Liver (tissue), 4 donors: ENCODE data around the gene C21orf58. TPM values are rescaled to one million over a fixed set of nuclear protein-coding genes. Genes with fewer than 3 reads are reported as not detected.

Experiments used
- polyA plus RNA-seq, 2 donors: library from polyadenylated mRNA; stranded (reverse) in 1 of 2; unstranded in 1 of 2; fragments of 200-250 nt in 1 of 2; fragments of >200 nt in 1 of 2; fragmentation: Nextera tagmentation in 1 of 2; extraction: Ambion mirVana in 1 of 2; gene quantifications; one replicate each; pipeline versions ENCODE4 v1.2.1 to v1.2.3, GENCODE V29; 2013 to 2015
- total RNA-seq, 2 donors: library from RNA; depleted of rRNA; stranded (reverse); fragments of >200 nt; gene quantifications; one replicate each; pipeline ENCODE4 v1.2.3, GENCODE V29; 2014
- donor health status: healthy.
- donor health status: healthy.
- donor health status: healthy.

Gene C21orf58
- total and polyA plus RNA-seq, 4 donors: 0.59 to 17.7 (median 0.68) TPM

Other genes starting within 250 kb of the C21orf58 start
- 10 to 100 TPM; 39.1 to 44.3 TPM for gene COL6A2, start 225.8 kb downstream of the C21orf58 start, total RNA-seq
- 10 to 100 TPM in 1 of 2 donors, 1 to 10 TPM in 1; 5.8 to 80.8 TPM for gene COL6A2, start 225.8 kb downstream of the C21orf58 start, polyA plus RNA-seq
- gene FTCD, start 168.3 kb downstream of the C21orf58 start, total RNA-seq: 100 to 1,000 TPM; 168 to 178 TPM
- gene FTCD, start 168.3 kb downstream of the C21orf58 start, polyA plus RNA-seq: 100 to 1,000 TPM; 130 to 182 TPM
- 1 to 10 TPM in 1 of 2 donors, under 1 TPM in 1; 0.33 to 3.5 TPM for gene SPATC1L, start 139.4 kb downstream of the C21orf58 start, total RNA-seq
- 1 to 10 TPM in 1 of 2 donors, under 1 TPM in 1; 0.36 to 1.2 TPM for gene SPATC1L, start 139.4 kb downstream of the C21orf58 start, polyA plus RNA-seq
- 100 to 1,000 TPM; 142 to 194 TPM for gene LSS, start 95.1 kb downstream of the C21orf58 start, total RNA-seq
- gene LSS, start 95.1 kb downstream of the C21orf58 start, polyA plus RNA-seq: 10 to 100 TPM; 27.6 to 36.7 TPM
- gene MCM3AP, start 38.3 kb downstream of the C21orf58 start, total RNA-seq: 10 to 100 TPM; 44.9 to 58.1 TPM
- gene MCM3AP, start 38.3 kb downstream of the C21orf58 start, polyA plus RNA-seq: 10 to 100 TPM; 15.5 to 22.1 TPM
- gene YBEY, start 37.5 kb downstream of the C21orf58 start, total RNA-seq: 10 to 100 TPM in 1 of 2 donors, 1 to 10 TPM in 1; 6.3 to 11.3 TPM
- gene YBEY, start 37.5 kb downstream of the C21orf58 start, polyA plus RNA-seq: 10 to 100 TPM in 1 of 2 donors, 1 to 10 TPM in 1; 8.7 to 11.8 TPM
- 10 to 100 TPM; 22.5 to 36.8 TPM for gene PCNT, start 286 bp upstream of the C21orf58 start, total RNA-seq
- 1 to 10 TPM; 6.7 to 7.9 TPM for gene PCNT, start 286 bp upstream of the C21orf58 start, polyA plus RNA-seq
- 10 to 100 TPM in 1 of 2 donors, 1 to 10 TPM in 1; 9.6 to 21.7 TPM for gene DIP2A, start 135.0 kb upstream of the C21orf58 start, total RNA-seq
- 1 to 10 TPM; 3.8 to 5.3 TPM for gene DIP2A, start 135.0 kb upstream of the C21orf58 start, polyA plus RNA-seq